GM12874 (cell line): Measurements from ENCODE around the gene DNAH10.
A peak's percentile ranks its signal among the peaks of the same experiment; 100 is the strongest.

Experiments
- CTCF ChIP-seq: IDR thresholded peaks from 2 replicates; pipeline ENCODE4 v1.5.1; 2011; ENCODE audit warnings: low read depth, mild to moderate bottlenecking, control low read depth, low read length, moderate library complexity; ENCODE audit not compliant: insufficient read depth

Gene DNAH10

GRCh38 chr12:123899368-123899767 lies 137.3 kb downstream of the DNAH10 start:
- TF ChIP-seq CTCF = no peak

- no peak for TF ChIP-seq CTCF
These were observed 138.8 kb downstream of the DNAH10 start for GRCh38 chr12:123900871-123901376.

GRCh38 chr12:123902821-123903220 lies 140.7 kb downstream of the DNAH10 start:
- TF ChIP-seq CTCF = no peak

GRCh38 chr12:123903301-123904065 lies 141.4 kb downstream of the DNAH10 start:
- no peak for TF ChIP-seq CTCF

- peak; percentile 64 for TF ChIP-seq CTCF
These were observed 143.3 kb downstream of the DNAH10 start for GRCh38 chr12:123905319-123905925.

GRCh38 chr12:123906711-123907420 lies 144.8 kb downstream of the DNAH10 start:
- no peak for TF ChIP-seq CTCF
